H9 (cell line): ENCODE measurements around the gene HS3ST6. TPM values are rescaled to one million over a fixed set of nuclear protein-coding genes. Genes with fewer than 3 reads are reported as not detected.

Source experiments
- DNase-seq: peaks from one replicate; pipeline ENCODE4 v3.0.0-alpha.2; 2017
- H2AFZ ChIP-seq: one replicate; pipeline ENCODE4 v1.6.1; 2013; ENCODE audit warnings: mild to moderate bottlenecking, low read length, control low read depth, moderate library complexity
- H2AK5ac ChIP-seq: 2 replicates; pipeline ENCODE4 v1.6.1; 2013; ENCODE audit warnings: low read length, control low read depth, mixed read lengths; ENCODE audit not compliant: insufficient read length
- H2BK120ac ChIP-seq: one replicate; pipeline ENCODE4 v1.6.1; 2013; ENCODE audit warnings: low read depth, mild to moderate bottlenecking, low read length, control low read depth, inconsistent platforms; ENCODE audit not compliant: poor library complexity, severe bottlenecking
- H2BK12ac ChIP-seq: 2 replicates; pipeline ENCODE4 v1.6.1; 2013; ENCODE audit warnings: low read length, control low read depth, mixed read lengths, low read depth; ENCODE audit not compliant: insufficient read length
- H2BK15ac ChIP-seq: 2 replicates; pipeline ENCODE4 v1.6.1; 2013; ENCODE audit warnings: low read depth, low read length, control low read depth
- H2BK20ac ChIP-seq: one replicate; pipeline ENCODE4 v1.6.1; 2013; ENCODE audit warnings: low read depth, mild to moderate bottlenecking, low read length, control low read depth, inconsistent platforms; ENCODE audit not compliant: poor library complexity, severe bottlenecking
- H2BK5ac ChIP-seq: 2 replicates; pipeline ENCODE4 v1.6.1; 2013; ENCODE audit warnings: low read length, control low read depth, mixed read lengths; ENCODE audit not compliant: insufficient read length
- H3K14ac ChIP-seq: 2 replicates; pipeline ENCODE4 v1.6.1; 2013; ENCODE audit warnings: low read length, control low read depth; ENCODE audit not compliant: insufficient read depth
- H3K18ac ChIP-seq: 2 replicates; pipeline ENCODE4 v1.6.1; 2013; ENCODE audit warnings: low read depth, mild to moderate bottlenecking, mixed read lengths, low read length, control low read depth; ENCODE audit not compliant: insufficient read length
- H3K23ac ChIP-seq: 2 replicates; pipeline ENCODE4 v1.6.1; 2013; ENCODE audit warnings: low read length, control low read depth, mixed read lengths, low read depth; ENCODE audit not compliant: insufficient read length
- H3K23me2 ChIP-seq: 2 replicates; pipeline ENCODE4 v1.6.1; 2013; ENCODE audit warnings: low read depth, mild to moderate bottlenecking, mixed read lengths, low read length, control low read depth; ENCODE audit not compliant: insufficient read length, poor library complexity, severe bottlenecking
- H3K27ac ChIP-seq: 2 replicates; pipeline ENCODE4 v1.5.1; 2013; ENCODE audit warnings: low read length, control low read depth, mixed read lengths, low read depth; ENCODE audit not compliant: insufficient read length
- H3K27me3 ChIP-seq: 2 replicates; pipeline ENCODE4 v1.6.1; 2013; ENCODE audit warnings: low read length, control low read depth, inconsistent platforms; ENCODE audit not compliant: insufficient read depth
- H3K4ac ChIP-seq: 2 replicates; pipeline ENCODE4 v1.6.1; 2013; ENCODE audit warnings: low read depth, mild to moderate bottlenecking, control low read depth, inconsistent platforms, low read length, moderate library complexity
- H3K4me1 ChIP-seq: 2 replicates; pipeline ENCODE4 v1.6.1; 2013; ENCODE audit warnings: low read length, control low read depth, inconsistent platforms; ENCODE audit not compliant: insufficient read depth
- H3K4me2 ChIP-seq: 2 replicates; pipeline ENCODE4 v1.6.1; 2013; ENCODE audit warnings: low read length, control low read depth, mixed read lengths; ENCODE audit not compliant: insufficient read length, insufficient read depth
- H3K56ac ChIP-seq: 2 replicates; pipeline ENCODE4 v1.6.1; 2013; ENCODE audit warnings: low read depth, mild to moderate bottlenecking, mixed read lengths, low read length, control low read depth; ENCODE audit not compliant: insufficient read length
- H3K79me1 ChIP-seq: 2 replicates; pipeline ENCODE4 v1.6.1; 2013; ENCODE audit warnings: low read depth, mild to moderate bottlenecking, moderate library complexity, low read length, control low read depth, inconsistent platforms; ENCODE audit not compliant: insufficient read depth, poor library complexity, severe bottlenecking
- H3K79me2 ChIP-seq: 2 replicates; pipeline ENCODE4 v1.6.1; 2013; ENCODE audit warnings: low read length, control low read depth, inconsistent platforms; ENCODE audit not compliant: insufficient read depth
- H3K9ac ChIP-seq: 2 replicates; pipeline ENCODE4 v1.6.1; 2013; ENCODE audit warnings: low read length, control low read depth, mixed read lengths; ENCODE audit not compliant: insufficient read length; ENCODE audit errors: extremely low read depth
- H3K9me3 ChIP-seq: one replicate; pipeline ENCODE4 v1.6.1; 2013; ENCODE audit warnings: low read depth, low read length, inconsistent platforms; ENCODE audit not compliant: control insufficient read depth
- H3T11ph ChIP-seq: one replicate; pipeline ENCODE4 v1.6.1; 2013; ENCODE audit warnings: mild to moderate bottlenecking, low read length, control low read depth, inconsistent platforms
- H4K20me1 ChIP-seq: one replicate; pipeline ENCODE4 v1.6.1; 2013; ENCODE audit not compliant: control insufficient read depth, insufficient read length, insufficient read depth
- H4K5ac ChIP-seq: 2 replicates; pipeline ENCODE4 v1.6.1; 2013; ENCODE audit warnings: low read depth, mild to moderate bottlenecking, mixed read lengths, low read length, control low read depth; ENCODE audit not compliant: insufficient read length
- H4K8ac ChIP-seq: replicated peaks from 2 replicates; pipeline ENCODE4 v1.6.1; 2013; ENCODE audit warnings: low read length, control low read depth, mixed read lengths, low read depth; ENCODE audit not compliant: insufficient read length
- H4K91ac ChIP-seq: 2 replicates; pipeline ENCODE4 v1.6.1; 2013; ENCODE audit warnings: low read depth, mild to moderate bottlenecking, moderate library complexity, mixed read lengths, low read length, control low read depth; ENCODE audit not compliant: insufficient read length
- H3K27ac Mint-ChIP-seq, 3 experiments: 2 replicates in 2 of 3; 3 replicates in 1 of 3; pipeline ENCODE4 v1.8.0; 2020 to 2021; ENCODE audit warnings: mixed read lengths in 3 of 3, mild to moderate bottlenecking in 1 of 3, moderate library complexity in 1 of 3
- H3K27me3 Mint-ChIP-seq: 2 replicates; pipeline ENCODE4 v1.8.0; 2021; ENCODE audit warnings: low read depth, mild to moderate bottlenecking, moderate library complexity, mixed read lengths
- H3K36me3 Mint-ChIP-seq, 3 experiments: 2 replicates in 2 of 3; 3 replicates in 1 of 3; pipeline ENCODE4 v1.8.0; 2020 to 2021; ENCODE audit warnings: low read depth in 3 of 3, mixed read lengths in 3 of 3; ENCODE audit not compliant: insufficient read depth in 1 of 3
- H3K4me1 Mint-ChIP-seq, 2 experiments: 2 replicates each; pipeline ENCODE4 v1.8.0; 2020; ENCODE audit warnings: mixed read lengths in 2 of 2
- H3K4me3 Mint-ChIP-seq, 2 experiments: 2 replicates in 1 of 2; 3 replicates in 1 of 2; pipeline ENCODE4 v1.8.0; 2020 to 2021; ENCODE audit warnings: mild to moderate bottlenecking in 2 of 2, mixed read lengths in 2 of 2, moderate library complexity in 1 of 2
- H3K9me3 Mint-ChIP-seq, 2 experiments: 2 replicates in 1 of 2; 3 replicates in 1 of 2; pipeline ENCODE4 v1.8.0; 2020; ENCODE audit warnings: mild to moderate bottlenecking in 2 of 2, mixed read lengths in 2 of 2, moderate library complexity in 1 of 2
- WGBS: extraction: QIAGEN DNeasy Blood & Tissue Kit; methylation state at CpG from one replicate; pipeline ENCODE4 v1.1.7; 2013; ENCODE audit warnings: missing lambda C conversion rate, low lambda C conversion rate, mixed read lengths; ENCODE audit not compliant: insufficient read length; ENCODE audit errors: extremely low coverage; 5-methylcytosine and 5-hydroxymethylcytosine counted together
- total RNA-seq: library from RNA; stranded (reverse); gene quantifications from 2 replicates; pipeline ENCODE4 v1.2.1, GENCODE V29; 2021
- TF ChIP-seq, protein P1 (sequence below): fragments of 200-600 bp; sonication (generic); conservative IDR thresholded peaks from 3 replicates; pipeline ENCODE4 v1.8.0; 2021; ENCODE audit warnings: antibody characterized with exemption, mild to moderate bottlenecking

The HS3ST6 gene
- total RNA-seq, 1 experiment from 2014 or later, result not detected

DNA sequence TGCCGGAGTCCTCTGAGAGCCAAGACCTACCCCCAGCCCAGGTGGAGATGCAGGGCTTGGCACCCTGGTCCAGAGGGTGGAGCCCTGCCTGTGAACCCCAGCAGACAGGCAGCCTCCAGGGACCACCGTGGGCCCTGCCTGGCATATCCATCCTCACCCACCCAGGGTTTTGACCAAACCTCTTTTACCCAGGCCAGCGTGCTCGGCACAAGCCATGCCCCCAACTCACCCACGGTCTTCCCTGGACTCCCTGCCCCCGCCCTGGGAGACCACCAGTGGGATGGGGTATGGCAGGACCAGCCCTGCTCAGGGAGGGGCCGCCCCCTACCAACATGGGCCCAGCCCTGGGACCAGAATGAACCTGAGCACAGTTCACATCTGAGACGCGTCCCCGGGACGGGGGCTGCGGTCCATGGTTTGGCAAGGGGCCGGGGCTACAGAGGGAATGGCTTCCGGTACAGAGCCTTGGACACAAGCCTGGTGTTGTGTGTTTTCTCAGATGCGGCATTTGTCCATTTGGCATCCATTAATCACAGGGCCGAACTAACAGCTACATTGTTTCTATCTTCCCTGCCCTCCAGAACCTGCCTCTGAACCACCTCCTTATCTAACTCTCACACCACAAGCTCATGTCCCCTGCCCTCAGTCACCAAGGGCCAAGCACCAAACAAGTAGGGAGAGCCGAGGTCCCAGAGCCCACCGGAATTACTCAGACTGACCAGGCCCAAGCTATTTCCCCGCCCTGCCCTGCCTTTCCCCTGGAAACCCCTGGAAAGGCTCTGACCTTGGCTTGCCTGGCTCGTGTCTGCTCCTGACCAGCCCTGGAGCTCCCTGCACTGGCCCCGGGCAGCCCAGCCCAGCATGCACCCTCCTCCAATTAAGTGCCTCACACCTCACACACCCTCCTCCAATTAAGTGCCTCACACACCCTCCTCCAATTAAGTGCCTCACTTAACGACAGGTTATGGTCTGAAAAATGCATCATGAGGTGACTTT lies 14.1 kb downstream of the HS3ST6 start:
- H2AK5ac ChIP-seq, result no peak overlapping the region
- H2AFZ ChIP-seq, result no peak overlapping the region
- no peak overlapping the region for H3T11ph ChIP-seq
- no peak overlapping the region for H4K91ac ChIP-seq
- no peak overlapping the region for H3K27ac Mint-ChIP-seq
- H3K9me3 ChIP-seq, result no peaks in the 10 kb centered on the region
- no peak overlapping the region for H2BK120ac ChIP-seq
- no peak overlapping the region for H3K9ac ChIP-seq
- H3K79me1 ChIP-seq, result no peaks in the 10 kb centered on the region
- WGBS, result no CpG with 5 or more reads among the region's 22 CpGs
- no peaks in the 10 kb centered on the region; a peak in 1 of 5 replicates for H3K9me3 Mint-ChIP-seq
- H2BK12ac ChIP-seq, result no peak overlapping the region
- peaks cover 34% of the 10 kb centered on the region for H3K27me3 Mint-ChIP-seq
- H4K5ac ChIP-seq, result no peak overlapping the region
- H3K4me2 ChIP-seq, result no peak overlapping the region
- DNase-seq, result no peak
- H3K4me1 ChIP-seq, result no peaks in the 10 kb centered on the region; the same call in 1 of the 2 replicates
- no peaks in the 10 kb centered on the region for H3K23me2 ChIP-seq
- no peak overlapping the region for H3K23ac ChIP-seq
- H3K18ac ChIP-seq, result no peak overlapping the region
- H3K4me3 Mint-ChIP-seq, result no peak overlapping the region; a peak in 1 of 5 replicates
- no peak overlapping the region for H4K8ac ChIP-seq
- H2BK20ac ChIP-seq, result no peak overlapping the region
- H2BK15ac ChIP-seq, result no peak overlapping the region
- H3K27me3 ChIP-seq, result no peaks in the 10 kb centered on the region
- no peak overlapping the region for H3K56ac ChIP-seq
- no peak overlapping the region for H2BK5ac ChIP-seq
- no peaks in the 10 kb centered on the region for H4K20me1 ChIP-seq
- no peak overlapping the region for H3K27ac ChIP-seq
- no peaks in the 10 kb centered on the region for H3K79me2 ChIP-seq
- H3K36me3 Mint-ChIP-seq, result no peaks in the 10 kb centered on the region; a peak in 1 of 7 replicates
- no peak overlapping the region for H3K4ac ChIP-seq
- no peak overlapping the region for H3K14ac ChIP-seq
- TF ChIP-seq, protein P1, sequence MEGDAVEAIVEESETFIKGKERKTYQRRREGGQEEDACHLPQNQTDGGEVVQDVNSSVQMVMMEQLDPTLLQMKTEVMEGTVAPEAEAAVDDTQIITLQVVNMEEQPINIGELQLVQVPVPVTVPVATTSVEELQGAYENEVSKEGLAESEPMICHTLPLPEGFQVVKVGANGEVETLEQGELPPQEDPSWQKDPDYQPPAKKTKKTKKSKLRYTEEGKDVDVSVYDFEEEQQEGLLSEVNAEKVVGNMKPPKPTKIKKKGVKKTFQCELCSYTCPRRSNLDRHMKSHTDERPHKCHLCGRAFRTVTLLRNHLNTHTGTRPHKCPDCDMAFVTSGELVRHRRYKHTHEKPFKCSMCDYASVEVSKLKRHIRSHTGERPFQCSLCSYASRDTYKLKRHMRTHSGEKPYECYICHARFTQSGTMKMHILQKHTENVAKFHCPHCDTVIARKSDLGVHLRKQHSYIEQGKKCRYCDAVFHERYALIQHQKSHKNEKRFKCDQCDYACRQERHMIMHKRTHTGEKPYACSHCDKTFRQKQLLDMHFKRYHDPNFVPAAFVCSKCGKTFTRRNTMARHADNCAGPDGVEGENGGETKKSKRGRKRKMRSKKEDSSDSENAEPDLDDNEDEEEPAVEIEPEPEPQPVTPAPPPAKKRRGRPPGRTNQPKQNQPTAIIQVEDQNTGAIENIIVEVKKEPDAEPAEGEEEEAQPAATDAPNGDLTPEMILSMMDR, result no peak
- peaks cover 0 to 15% of the 10 kb centered on the region in 2 experiments; a peak in 2 of 4 replicates for H3K4me1 Mint-ChIP-seq
